AG04450 (cell line): ENCODE data around the gene KRTAP22-1. TPM values are rescaled to one million over a fixed set of nuclear protein-coding genes. Genes with fewer than 3 reads are reported as not detected.

ENCODE experiments used
- CTCF ChIA-PET: fragments of 300-600, 350-600 bp; formaldehyde crosslinking; extraction: SDS; loops from one replicate; lab custom pipeline; 2022; ENCODE audit warnings: antibody characterized with exemption, inconsistent platforms; lab: Charles Lee
- POLR2A ChIA-PET: fragments of 350-600 bp; formaldehyde crosslinking; extraction: SDS; loops from one replicate; lab custom pipeline; 2021; ENCODE audit warnings: antibody characterized with exemption, inconsistent platforms; lab: Yijun Ruan, JAX
- DNase-seq: peaks from one replicate; pipeline ENCODE4 v3.0.0-alpha.2; 2011; ENCODE audit warnings: low read depth, low spot score
- H3K27ac ChIP-seq: one replicate; pipeline ENCODE4 v1.5.1; 2012; ENCODE audit warnings: low read depth, low read length, control low read depth
- H3K27me3 ChIP-seq: one replicate; pipeline ENCODE4 v1.6.0; 2012; ENCODE audit warnings: low read length; ENCODE audit not compliant: control insufficient read depth, insufficient read depth
- H3K4me3 ChIP-seq: 2 replicates; pipeline ENCODE4 v1.5.1; 2011; ENCODE audit warnings: mild to moderate bottlenecking, low read depth, low read length, control low read depth
- H3K9me3 ChIP-seq: 2 replicates; pipeline ENCODE4 v1.5.1; 2012; ENCODE audit warnings: low read length; ENCODE audit not compliant: control insufficient read depth, insufficient read depth
- polyA minus RNA-seq: library from RNA; depleted of rRNA, polyadenylated mRNA; stranded (reverse); fragments of >200 nt; gene quantifications from 2 replicates; pipeline ENCODE4 v1.2.3, GENCODE V29; 2011; rRNA and poly(A)+ RNA removed
- polyA plus RNA-seq: library from polyadenylated mRNA; depleted of rRNA; stranded (reverse); fragments of >200 nt; gene quantifications from 2 replicates; pipeline ENCODE4 v1.2.3, GENCODE V29; 2011; rRNA removed
- TF ChIP-seq, protein P1 (sequence below): IDR thresholded peaks from 2 replicates; pipeline ENCODE4 v1.5.1; 2011; ENCODE audit warnings: low read depth, low read length, control low read depth, inconsistent platforms

Gene KRTAP22-1
- polyA plus RNA-seq (not detected in 2 replicates), polyA minus RNA-seq (not detected in 2 replicates)

DNA sequence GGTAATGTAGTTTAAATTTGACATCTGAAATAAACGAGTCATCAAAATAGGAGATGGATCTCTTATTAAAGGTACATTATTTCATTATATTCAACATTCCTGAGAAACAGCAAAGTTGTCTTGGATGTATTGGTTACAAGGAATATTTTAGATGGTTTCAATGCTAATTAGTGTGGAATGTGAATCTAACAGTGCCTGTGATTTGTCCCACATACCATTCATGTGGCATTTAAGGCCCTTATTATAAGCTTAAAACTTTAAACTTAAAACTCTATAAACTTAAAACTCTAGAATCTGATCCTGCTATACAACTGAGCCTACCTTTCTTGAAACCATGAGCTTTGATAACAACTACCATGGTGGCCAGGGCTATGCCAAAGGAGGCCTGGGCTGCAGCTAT, at the start of gene KRTAP22-1:
TSS of gene KRTAP22-1 (plus strand) at position 301 of the 400 bp plus-strand sequence.
- Histone ChIP-seq H3K9me3 (peaks cover 17% of the 10 kb centered on the region), H3K4me3 (no peak within 1 kb of the TSS), H3K27ac (no peak within 1 kb of the TSS), H3K27me3 (no peaks in the 10 kb centered on the region)
- ChIA-PET CTCF (no interaction called here), POLR2A (no interaction called here)
- DNase-seq = no peak
- TF ChIP-seq, protein P1, sequence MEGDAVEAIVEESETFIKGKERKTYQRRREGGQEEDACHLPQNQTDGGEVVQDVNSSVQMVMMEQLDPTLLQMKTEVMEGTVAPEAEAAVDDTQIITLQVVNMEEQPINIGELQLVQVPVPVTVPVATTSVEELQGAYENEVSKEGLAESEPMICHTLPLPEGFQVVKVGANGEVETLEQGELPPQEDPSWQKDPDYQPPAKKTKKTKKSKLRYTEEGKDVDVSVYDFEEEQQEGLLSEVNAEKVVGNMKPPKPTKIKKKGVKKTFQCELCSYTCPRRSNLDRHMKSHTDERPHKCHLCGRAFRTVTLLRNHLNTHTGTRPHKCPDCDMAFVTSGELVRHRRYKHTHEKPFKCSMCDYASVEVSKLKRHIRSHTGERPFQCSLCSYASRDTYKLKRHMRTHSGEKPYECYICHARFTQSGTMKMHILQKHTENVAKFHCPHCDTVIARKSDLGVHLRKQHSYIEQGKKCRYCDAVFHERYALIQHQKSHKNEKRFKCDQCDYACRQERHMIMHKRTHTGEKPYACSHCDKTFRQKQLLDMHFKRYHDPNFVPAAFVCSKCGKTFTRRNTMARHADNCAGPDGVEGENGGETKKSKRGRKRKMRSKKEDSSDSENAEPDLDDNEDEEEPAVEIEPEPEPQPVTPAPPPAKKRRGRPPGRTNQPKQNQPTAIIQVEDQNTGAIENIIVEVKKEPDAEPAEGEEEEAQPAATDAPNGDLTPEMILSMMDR = no peak

DNA sequence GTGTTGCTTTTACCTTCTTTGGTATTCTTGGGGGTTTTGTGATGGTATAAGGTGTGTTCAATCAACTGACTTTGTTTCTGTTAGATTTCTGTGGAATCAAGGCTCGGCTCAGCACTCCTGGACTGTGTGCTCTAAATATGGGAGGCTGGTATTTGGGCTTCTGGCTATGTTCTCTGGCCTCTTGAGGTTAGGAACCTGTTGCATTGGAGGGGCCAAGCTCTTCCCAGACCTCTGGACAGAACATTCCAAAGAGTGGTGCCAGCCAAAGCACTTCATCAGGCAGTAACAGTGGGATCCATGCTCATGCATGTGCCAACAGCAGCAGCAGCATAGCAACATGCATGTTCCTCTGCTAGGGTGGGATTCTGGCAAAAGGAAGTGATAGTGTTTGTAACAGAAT, 48.1 kb upstream of the KRTAP22-1 start:
- CTCF ChIA-PET = no interaction called here
- H3K27me3 ChIP-seq = no peaks in the 10 kb centered on the region
- POLR2A ChIA-PET = no interaction called here
- DNase-seq = no peak
- TF ChIP-seq, protein P1 = no peak
- no peak overlapping the region for H3K4me3 ChIP-seq
- peaks cover 8% of the 10 kb centered on the region for H3K9me3 ChIP-seq
- H3K27ac ChIP-seq = no peak overlapping the region

DNA sequence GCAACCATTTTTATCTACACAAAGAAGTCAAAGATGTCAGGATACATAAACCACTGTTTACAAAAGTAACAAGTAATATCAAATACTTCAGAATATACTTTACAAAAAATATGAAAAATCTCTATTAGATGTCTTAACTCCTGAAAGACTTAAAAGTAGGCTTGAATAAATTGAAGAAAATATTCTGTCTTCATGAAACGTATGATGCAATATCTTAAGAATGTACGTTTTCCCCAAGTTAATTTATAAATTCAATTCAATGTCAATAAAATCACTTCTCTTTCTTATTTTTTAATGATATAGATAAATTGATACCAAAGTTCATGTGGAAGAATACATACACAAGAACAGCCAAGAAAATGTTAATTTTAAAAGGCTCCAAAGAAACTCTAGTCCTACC, 45.8 kb upstream of the KRTAP22-1 start:
- ChIA-PET CTCF (no interaction called here), POLR2A (no interaction called here)
- DNase-seq = no peak
- Histone ChIP-seq H3K27ac (no peak overlapping the region), H3K4me3 (no peak overlapping the region), H3K9me3 (peaks cover 15% of the 10 kb centered on the region), H3K27me3 (no peaks in the 10 kb centered on the region)
- TF ChIP-seq, protein P1 = no peak

DNA sequence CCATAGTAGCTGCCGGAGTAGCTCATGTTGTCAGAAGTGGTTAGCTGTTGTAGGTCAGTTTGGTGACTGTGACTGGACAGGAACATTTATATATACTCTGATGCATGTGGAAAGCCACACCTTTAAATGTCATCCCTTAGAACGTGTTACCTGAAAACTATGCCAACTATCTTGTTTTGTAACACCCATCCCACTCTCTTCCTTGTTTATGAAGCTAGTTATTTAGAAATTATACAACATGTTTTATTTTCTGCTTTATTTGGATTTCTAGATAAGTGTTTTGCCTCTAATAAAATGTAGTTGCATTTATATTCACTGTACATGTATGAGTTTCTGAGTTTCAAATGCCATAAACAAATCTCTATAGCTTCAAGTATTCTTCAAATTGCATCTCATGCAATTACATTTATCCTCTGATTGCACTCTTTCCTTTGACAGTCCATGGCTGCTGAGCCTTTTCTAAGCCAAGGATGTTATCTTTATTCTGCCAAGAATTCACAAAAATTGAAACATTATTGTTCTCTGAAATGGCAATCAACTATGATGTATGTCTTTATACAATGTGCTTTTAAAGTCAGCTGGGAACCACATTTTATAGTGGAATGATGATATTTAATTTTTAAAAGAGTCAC, 39.5 kb upstream of the KRTAP22-1 start, which contains the start of gene KRTAP19-7:
TSS of gene KRTAP19-7 (minus strand) at position 51 of the 632 bp plus-strand sequence. CDS start at position 26, 25 bp downstream.
- POLR2A ChIA-PET = no interaction called here
- DNase-seq = no peak
- Histone ChIP-seq H3K27me3 (no peaks in the 10 kb centered on the region), H3K27ac (no peak within 1 kb of the TSS), H3K9me3 (peaks cover 10% of the 10 kb centered on the region), H3K4me3 (no peak within 1 kb of the TSS)
- CTCF ChIA-PET = no interaction called here
- TF ChIP-seq, protein P1 = no peak

DNA sequence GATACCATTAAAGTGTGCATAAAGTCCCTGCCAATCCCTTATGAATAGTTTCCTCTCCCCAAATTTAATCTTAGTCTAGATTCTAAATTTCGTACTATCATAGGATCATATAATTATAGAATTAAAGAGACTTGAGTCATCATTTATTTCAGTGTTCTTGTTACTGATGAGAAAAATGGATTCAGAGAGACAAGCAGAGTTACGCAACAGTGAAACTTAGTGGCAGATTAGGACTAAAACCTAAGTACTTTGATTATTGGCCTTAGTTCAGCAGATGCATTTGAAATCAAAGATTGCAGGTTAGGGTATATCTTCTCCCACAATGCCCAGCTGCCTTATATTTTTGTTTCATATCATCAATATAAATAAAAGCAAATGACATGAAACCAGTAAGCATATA, 38.9 kb upstream of the KRTAP22-1 start:
- H3K27me3 ChIP-seq = no peaks in the 10 kb centered on the region
- DNase-seq = no peak
- peaks cover 10% of the 10 kb centered on the region for H3K9me3 ChIP-seq
- TF ChIP-seq, protein P1 = no peak
- ChIA-PET CTCF (no interaction called here), POLR2A (no interaction called here)
- no peak overlapping the region for H3K27ac ChIP-seq
- no peak overlapping the region for H3K4me3 ChIP-seq
